HG03442 (cell line): ENCODE results near the gene APEH.

ENCODE experiments used
- ATAC-seq: cut with Tn5 transposase; IDR thresholded peaks from one replicate; pipeline ENCODE4 v1.9.1; 2021; ENCODE audit warnings: mild to moderate bottlenecking, moderate library complexity; ENCODE audit not compliant: unreplicated experiment

APEH gene

GRCh38 chr3:49673715-49674496 lies at the start of gene APEH:
Gene APEH (plus strand): TSS chr3:49674351. CDS start chr3:49674402, 51 bp downstream.
- ATAC-seq = peak; percentile 80

DNA sequence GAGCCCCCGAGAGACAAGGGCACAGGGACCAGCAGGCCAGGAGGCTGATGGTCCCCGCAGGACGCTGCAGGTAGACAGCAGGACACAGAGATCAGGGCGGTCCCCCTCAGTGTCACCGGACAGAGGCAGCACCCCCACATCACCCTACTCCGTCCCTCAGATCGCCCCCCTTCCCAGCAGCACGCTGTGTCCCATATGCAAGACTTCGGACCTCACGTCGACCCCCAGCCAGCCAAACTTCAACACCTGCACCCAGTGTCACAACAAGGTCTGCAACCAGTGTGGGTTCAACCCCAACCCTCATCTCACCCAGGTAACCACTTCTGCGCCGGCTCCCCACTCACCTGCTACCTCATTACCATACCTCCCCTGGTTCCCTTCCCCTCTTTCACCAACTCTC lies 49.1 kb upstream of the APEH start:
- ATAC-seq = no peak

- no peak for ATAC-seq
These were observed 48.0 kb upstream of the APEH start for GRCh38 chr3:49626101-49626581.

DNA sequence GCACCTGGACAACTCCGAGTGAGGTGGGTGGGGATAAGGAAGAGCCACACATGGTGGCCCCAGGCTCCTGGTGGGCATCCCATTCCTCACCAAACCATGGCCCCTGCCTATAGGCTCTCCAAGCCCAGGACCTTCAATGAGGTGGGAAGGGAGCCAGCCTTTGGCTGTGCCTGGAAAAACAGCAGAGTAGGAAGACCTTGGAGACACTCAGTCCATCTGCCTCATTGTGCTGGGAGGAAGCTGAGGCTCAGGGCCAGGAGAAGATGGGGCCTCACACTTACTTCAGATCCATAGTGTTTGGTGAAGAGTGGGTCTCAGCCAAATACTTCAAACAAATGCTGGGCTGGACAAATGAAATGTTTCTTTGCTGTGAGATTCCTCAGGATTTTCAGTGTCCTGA lies 47.4 kb upstream of the APEH start:
- no peak for ATAC-seq

- no peak for ATAC-seq
These were observed 46.5 kb upstream of the APEH start for GRCh38 chr3:49627634-49628033.

DNA sequence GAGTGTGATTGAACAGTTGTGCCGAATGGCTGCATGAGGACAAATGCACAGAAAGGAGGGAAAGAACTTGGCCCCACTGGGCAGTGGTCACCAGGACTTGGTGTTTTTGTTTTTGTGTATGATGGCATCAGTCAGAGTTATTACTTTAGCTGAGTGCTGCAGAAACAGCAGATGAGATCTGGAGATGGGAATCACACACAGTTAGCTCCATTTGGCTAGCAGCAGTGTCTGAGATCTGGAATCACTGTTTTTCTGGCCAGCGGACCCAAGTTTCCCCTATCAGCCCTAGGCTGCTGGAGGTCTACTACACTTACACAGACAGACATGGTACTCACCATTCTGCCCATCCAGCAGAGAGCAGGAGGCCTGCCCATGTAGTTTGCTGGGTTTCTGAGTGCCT lies 45.9 kb upstream of the APEH start:
- ATAC-seq = no peak

- ATAC-seq = no peak
These were observed 44.7 kb upstream of the APEH start for GRCh38 chr3:49629451-49629850.

DNA sequence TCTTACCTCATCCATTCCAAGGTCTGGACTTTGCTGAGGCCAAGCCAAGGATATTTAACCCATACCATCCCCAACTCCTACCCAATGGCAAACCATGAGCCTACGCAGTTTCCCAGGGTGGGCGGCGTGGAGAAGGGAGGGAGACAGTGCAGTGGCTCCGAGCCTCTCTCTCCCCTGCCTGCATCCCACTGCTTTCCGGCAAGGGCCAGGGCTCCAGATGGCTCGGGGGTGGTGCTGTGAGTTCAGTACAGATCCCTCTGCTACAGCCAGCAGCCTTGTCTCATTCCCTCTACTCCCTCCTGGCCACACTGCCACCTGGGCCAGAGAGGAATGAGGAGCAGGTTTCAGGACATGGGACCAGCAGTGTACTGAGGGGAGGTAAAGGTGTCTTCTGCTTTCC lies 44.3 kb upstream of the APEH start:
- no peak for ATAC-seq

DNA sequence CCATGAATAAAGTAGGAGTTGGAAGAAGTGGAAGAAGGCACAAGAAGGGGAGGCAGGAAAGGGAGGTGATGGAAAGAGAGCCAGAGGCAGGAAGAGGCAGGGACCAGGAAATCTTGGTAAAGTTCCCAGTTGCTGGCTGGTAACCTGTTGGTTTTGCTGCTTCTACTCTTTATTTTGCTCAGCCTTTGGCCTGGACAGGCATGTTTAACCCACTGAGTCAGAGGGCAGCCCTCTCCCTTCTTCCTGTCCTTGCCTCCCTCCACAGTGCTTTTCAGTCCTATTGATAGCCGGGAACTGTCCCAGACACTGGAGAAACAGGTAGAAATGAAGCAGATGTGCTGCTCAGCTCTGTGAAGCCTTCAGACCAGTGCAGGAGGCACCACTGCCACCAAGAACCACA lies 43.4 kb upstream of the APEH start:
- no peak for ATAC-seq

GRCh38 chr3:49634736-49635135 lies 39.4 kb upstream of the APEH start:
- ATAC-seq = no peak

- no peak for ATAC-seq
These were observed 37.1 kb upstream of the APEH start for GRCh38 chr3:49636883-49637609.

GRCh38 chr3:49638445-49638844 lies 35.7 kb upstream of the APEH start:
- ATAC-seq = no peak

- no peak for ATAC-seq
These were observed 34.6 kb upstream of the APEH start for GRCh38 chr3:49639551-49639950.

GRCh38 chr3:49641292-49641691 lies 32.9 kb upstream of the APEH start:
- no peak for ATAC-seq

GRCh38 chr3:49641921-49642707 lies 32.0 kb upstream of the APEH start:
- ATAC-seq = no peak

DNA sequence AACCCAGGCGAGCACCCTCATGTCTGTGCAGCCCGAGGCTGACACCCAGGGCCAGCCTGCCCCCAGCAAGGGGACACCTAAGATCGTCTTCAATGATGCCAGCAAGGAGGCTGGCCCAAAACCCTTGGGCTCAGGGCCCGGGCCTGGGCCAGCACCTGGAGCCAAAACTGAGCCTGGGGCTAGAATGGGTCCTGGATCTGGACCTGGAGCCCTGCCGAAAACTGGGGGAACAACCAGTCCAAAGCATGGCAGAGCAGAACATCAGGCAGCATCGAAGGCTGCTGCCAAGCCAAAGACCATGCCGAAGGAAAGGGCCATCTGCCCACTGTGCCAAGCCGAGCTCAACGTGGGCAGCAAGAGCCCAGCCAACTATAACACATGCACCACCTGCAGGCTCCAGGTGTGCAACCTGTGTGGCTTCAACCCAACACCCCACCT lies 31.4 kb upstream of the APEH start:
- ATAC-seq = no peak

- ATAC-seq = no peak
These were observed 29.5 kb upstream of the APEH start for GRCh38 chr3:49644684-49645083.

- no peak for ATAC-seq
These were observed 27.9 kb upstream of the APEH start for GRCh38 chr3:49646236-49646635.

DNA sequence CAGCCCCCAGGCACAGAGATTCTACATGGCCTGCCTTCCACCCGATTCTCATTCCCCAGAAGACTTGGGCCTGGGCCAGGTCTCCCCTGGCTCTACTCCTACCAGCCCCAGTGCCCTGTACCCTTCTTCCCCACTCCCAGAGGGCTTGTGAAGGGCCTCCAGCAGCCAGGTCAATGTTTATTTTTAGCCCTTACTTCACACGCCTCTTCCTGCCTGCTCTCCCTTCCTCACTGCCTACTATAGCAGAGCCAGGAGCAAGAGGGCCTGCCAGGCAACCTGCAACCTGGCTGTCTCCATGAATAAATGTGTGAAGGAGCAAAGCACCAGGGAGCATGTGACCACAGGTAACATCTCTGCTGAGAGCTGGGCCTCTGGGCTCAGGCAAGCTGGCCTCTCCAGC lies 26.4 kb upstream of the APEH start:
- no peak for ATAC-seq

DNA sequence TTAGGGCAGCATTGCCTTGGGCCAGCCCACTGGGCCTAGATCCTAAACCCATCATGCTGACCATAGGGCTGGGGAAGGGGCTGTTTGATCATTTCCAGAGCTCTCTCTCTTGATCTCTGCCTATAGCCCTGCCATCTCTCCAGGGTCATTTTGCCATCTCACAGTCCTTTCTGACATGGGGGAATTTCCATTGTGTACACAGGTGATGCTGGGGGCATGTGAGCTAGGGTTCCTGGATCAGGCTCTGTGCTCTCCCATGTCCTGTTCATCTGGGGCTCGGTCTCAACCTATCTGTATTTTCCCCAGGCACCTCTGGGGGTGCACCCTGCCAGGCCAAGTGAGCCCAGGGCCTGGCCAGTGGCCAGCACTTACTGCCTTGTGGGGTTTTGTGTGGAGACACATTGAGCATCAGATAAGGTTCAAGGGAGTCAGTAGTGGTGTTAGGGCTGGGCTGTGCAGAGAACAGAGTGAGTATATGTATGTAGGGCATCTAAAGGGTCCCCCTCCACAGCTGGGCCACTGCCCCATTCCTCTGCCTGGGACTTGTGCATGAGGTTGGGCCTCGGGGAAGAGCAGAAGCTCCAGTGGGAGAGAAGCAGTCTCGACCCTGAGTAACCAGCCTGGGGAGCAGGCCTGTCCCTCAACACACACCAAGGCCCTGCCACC lies 25.7 kb upstream of the APEH start:
- no peak for ATAC-seq

DNA sequence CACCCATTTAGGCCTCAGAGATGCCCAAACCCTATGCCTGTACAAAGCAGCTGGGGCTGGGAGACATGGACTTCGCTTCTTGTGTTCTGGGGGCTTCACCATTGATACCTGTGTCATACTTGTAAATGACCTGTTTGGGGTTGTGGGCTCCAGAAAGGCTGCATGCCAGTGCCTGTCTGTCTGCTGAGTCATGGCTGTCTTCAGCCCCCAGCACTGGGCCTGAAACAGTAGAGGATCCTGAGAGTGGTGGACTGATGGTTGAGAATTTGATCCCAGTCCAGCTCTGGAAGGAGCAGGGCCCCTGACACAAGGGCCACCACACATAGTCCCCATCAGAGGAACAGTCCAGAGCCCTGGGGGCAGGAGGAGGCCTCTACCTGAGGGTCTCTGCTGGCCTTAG lies 24.6 kb upstream of the APEH start:
- ATAC-seq = no peak
